Prostate gland (tissue), 2 donors: Measurements from ENCODE around the gene BMERB1.

Experiments used
- CTCF ChIP-seq, 4 experiments: fragments of 200-600 bp in 2 of 4; fragments of 450-650 bp in 2 of 4; sonication (generic) in 2 of 4; IDR thresholded peaks; 1 replicate in 3 of 4; 2 replicates in 1 of 4; pipeline ENCODE4 v1.5.1; 2016 to 2019; ENCODE audit warnings: antibody characterized with exemption in 4 of 4, mild to moderate bottlenecking in 2 of 4, moderate library complexity in 2 of 4
- POLR2A ChIP-seq: fragments of 450-650 bp; IDR thresholded peaks from one replicate; pipeline ENCODE4 v1.6.1; 2016; ENCODE audit warnings: antibody characterized with exemption, mild to moderate bottlenecking
- POLR2AphosphoS5 ChIP-seq: sonication (generic); formaldehyde crosslinking; IDR thresholded peaks from one replicate; pipeline ENCODE4 v1.6.1; 2017; ENCODE audit warnings: antibody characterized with exemption

GRCh38 chr16:15530085-15530484 lies 95.7 kb downstream of the BMERB1 start:
- TF ChIP-seq CTCF (IDR thresholded peaks at IDR 0.05) = no peak
- no peak for TF ChIP-seq POLR2AphosphoS5
- no peak for TF ChIP-seq POLR2A
